Stimulated activated CD4-positive, alpha-beta T cell treated with anti-CD3 and anti-CD28 coated beads, TNF-alpha, amount 100 ng/mL, for 4 hours (primary cell): Measurements from ENCODE around the gene DCLK2.

Experiments used
- DNase-seq, 3 experiments: peaks; one replicate each; pipeline ENCODE4 v3.0.0-alpha.2; 2020; ENCODE audit warnings: low read depth in 3 of 3

Gene DCLK2

DNA sequence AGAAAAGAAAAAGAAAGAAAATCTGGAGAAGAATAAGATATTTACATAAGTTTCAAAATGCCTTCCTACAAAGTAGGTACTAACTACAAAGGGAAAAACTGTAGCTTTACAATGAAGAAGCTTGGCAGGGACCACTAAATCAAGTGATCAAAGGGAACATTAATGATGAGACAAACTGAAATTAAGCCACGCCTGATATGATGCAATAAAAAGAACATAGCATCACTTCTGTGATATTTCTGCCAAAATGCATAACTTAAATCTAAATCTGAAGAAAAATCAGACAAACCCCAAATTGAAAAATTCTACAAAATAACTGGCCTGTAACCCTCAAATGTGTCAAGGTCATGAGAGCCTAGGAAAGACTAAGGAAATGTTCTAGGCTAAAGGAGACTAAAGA lies 8.9 kb upstream of the DCLK2 start:
- no peak for DNase-seq

DNA sequence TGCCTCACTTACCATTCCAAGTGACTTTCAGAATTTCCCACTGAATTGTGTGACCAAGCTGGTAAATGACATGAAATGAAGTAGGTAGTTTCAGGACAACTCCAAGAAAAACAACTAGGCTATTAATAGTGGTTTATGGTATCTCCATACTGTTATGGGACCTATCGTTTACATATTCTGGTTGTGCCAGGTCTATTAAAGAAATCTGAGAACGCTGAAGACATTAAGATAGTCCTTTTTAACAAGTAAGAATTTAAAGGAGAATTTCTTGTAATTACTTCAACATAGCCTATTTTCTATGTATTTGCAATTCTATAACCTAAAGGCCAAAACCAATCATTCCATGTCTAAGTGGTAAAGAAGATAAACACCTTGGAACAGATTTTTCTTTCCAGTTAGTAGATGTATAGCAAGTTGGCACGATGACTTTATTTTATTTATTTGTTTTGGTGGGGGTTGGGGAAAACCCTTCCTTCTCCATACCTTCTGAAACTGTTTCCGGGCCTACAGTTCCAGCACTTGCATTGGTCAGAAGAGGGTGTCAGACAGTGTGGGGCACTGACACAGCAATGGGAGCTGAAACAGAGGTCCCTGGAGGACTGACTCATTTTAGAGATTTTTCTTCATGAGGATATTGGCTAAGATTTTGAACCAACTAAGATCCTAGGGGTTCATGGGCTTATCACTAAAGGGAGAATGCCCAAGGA lies 7.6 kb upstream of the DCLK2 start:
- no peak for DNase-seq

DNA sequence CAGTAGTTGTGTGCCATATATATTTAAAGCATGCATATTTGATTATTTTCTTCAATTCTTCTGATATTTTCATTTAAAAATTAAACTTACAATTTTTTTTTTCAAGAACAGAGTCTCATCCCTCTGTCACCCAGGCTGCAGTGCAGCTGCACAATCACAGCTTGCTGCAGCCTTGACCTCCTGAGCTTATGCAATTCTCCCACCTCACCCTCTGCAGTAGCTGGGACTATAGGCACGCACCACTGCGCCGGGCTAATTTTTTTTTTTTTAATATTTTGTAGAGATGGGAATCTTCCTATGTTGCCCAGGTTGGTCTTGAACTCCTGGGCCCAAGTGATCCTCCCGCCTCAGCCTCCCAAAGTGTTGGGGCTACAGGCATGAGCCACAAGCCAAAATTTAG lies 5.8 kb upstream of the DCLK2 start:
- no peak for DNase-seq

DNA sequence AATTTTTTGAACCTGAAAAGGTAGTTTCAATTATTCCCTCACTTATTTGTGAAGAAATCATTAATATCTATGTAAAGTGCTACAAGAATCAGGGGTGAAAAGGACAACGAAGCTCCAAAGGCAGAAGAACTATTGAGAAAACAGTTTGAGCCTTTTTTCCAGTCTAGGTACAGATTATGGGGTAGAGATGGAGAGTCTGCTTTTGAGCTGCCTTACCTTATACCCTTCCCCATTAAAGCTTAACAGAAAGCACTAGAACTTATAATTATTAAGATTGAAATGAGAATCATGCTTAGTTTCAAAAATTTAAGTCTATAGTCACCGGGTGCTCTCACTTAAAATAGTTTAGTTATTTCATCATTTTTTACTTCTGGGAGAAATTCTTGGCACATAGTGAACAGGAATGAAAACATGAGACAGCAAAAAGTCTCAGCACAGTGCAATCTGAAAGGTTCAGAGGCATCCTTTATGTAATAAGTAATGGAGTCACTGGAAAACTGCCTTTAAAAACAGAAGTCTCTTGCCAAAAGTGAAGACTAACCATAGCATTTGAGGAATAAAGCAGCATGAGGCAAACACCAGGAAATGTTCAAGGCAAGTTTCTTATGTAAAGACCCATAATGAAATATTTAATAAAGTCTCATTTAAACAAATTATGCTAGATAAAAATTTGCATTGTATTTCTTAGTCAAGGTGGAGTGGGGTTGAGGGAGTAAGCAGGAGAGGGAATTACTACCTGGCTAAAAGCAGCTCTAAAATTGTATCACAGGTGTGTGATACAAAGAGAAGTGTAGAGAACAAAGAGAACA lies 5.1 kb upstream of the DCLK2 start:
- no peak for DNase-seq

DNA sequence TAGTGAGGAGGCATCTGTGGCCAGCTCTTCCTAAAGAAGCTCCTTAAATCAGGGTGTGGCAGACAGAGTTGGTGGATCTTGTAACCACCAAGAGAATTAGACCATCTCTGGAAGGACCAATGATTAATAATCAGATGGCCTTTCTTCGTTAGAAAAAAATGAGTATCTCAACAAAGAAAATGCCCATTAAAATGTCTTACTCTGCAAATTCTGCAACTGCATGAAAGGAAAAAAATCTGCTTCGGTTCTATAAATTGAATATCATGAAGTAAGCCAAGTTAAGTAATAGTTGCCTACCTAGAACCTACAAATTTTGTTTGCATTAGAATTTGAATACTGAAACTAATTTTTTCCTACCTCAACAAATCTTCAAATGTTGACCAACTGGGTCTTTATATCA lies 4.2 kb upstream of the DCLK2 start:
- no peak for DNase-seq

DNA sequence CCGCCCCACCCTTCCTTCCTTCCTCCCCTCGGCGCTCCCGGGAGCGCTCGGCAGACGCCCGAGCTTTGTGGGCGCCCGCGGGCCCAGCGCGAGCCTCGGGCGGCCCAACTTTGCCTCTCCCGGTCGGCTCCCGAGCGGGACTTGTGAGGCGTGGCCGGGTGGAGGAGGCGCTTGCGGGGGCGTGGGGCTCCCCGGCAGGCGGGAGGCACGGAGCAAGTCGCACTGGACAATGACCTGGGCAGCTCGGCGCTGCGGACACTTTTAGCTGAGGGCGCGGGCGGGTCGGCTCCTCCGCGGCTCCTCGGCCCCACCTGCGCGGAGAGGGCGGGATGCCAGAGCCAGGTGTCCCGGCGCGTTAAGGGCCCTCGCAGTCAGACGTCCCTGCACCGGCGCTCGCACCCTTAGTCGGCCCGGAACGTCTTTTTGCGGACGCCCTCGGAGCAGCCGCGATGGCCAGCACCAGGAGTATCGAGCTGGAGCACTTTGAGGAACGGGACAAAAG lies 385 bp downstream of the DCLK2 start:
- DNase-seq = no peak

DNA sequence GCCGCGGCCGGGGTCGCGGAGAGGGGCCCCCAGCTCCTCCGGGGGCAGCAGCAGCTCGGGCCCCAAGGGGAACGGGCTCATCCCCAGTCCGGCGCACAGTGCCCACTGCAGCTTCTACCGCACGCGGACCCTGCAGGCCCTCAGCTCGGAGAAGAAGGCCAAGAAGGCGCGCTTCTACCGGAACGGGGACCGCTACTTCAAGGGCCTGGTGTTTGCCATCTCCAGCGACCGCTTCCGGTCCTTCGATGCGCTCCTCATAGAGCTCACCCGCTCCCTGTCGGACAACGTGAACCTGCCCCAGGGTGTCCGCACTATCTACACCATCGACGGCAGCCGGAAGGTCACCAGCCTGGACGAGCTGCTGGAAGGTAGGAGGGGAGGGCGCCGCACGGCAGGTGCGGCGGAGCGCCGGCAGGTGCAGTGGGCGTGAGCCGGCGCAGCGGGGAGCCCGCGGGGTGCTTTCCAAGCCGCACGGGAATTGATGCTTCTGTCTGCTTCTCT lies 886 bp downstream of the DCLK2 start:
- no peak for DNase-seq

DNA sequence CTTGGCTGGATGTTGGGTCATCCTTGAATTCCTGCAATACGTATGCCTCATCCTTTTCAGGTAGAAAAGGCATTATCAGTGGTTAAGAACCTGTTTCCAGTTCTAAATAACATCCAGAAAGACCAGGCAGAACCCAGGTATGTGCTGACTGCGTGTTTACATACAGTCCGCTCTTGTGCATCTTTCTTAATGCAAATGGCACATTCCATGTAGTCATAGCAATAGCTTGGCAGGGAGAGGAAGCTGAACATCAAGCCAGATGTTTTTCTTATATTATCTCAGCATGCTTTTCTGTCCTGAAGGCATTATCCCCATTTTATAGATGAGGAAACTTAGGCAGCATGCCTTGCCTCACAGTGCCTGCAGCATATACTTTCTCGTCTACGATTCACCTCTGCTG lies 2.1 kb downstream of the DCLK2 start:
- DNase-seq = no peak

DNA sequence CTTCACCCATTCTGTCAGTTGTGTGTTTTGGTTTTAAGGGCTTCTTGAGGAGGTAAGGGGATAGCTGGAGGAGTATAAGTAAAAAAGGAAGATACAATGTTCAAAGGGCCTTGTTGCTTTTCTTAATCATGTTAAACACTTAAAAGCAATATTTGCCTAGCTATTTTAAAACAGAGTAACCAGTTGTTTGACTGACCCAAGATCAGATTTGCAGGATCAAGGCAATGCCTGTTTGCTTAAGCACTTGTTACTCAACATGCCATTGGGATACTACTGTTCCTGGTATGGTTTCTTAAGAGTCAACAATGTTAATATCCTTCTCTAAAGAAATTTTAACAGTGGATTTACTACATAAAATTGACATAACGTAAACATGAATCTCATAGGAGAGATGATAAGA lies 2.6 kb downstream of the DCLK2 start:
- no peak for DNase-seq

DNA sequence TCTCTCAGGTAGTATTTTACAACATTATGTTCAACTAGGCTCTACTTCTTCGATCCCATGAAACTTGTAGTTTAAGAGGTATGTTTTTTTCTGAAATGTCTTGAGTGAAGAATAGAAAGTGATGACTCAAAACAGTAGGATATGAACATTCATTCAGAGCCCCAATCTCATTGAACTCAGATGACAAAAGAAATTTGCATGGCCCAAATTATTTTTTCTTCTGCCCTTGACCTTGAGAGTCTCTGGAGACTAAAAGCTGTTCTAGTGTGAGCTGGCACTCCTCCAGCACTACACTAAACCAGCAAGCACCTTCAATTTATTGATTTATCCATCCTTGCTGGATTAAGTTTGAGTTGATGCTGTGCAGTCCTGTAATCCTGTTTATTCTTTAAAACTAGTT lies 4.0 kb downstream of the DCLK2 start:
- no peak for DNase-seq

DNA sequence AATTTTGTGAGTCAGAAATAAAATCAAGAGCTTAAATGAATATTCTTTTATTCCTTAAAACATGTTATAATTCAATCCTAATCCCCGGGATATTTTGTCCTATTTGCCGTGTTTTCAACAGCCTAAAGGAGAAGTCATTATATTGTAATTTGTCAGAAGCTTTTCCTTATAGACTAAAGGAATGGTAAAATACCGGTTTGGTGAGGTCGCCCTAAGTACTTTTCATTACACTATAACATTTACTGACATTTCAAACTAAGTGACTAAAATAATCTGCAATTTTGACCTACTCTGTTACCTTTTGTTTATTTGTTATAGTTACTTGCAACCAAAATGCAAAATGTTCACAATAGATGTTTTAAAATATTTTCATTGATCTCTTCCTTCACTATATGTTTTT lies 8.8 kb downstream of the DCLK2 start:
- DNase-seq = no peak

DNA sequence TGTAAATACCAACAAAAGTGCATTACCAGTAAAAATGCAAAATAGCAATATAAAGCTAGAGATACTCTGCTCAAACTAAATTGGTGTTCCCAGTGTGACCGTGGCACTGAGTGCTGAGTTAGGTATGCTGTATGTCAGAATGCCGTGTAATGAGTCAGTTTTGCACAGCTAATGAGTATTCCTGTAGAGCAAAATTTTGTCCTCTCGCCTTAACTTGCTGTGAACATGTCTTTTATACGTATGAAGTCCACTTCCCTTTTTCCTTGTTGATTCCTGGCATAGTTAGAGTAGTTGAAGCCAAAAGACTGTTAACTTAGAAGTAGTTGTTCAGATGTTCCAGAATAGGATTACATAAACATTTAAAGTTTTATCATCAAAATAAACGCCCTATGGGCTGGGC lies 11.5 kb downstream of the DCLK2 start:
- no peak for DNase-seq

DNA sequence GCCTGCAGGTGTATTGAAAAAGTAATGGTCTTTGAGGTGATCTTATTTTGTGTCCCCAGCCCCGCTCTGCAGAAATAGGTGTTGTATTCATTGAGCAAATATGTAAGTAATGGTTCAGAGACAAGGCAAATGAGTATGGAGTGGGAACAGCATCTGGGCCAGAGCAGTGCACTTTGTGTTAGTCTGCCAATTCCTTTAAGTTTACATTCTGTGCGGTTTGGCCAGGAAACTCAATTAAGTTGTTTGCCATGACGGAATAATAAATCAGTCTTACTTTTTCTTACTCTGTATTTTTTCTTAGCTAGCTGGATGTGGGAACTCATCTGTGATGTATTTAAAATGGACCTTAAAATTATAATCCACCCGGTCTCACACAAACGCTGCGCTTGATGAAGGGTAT lies 12.6 kb downstream of the DCLK2 start:
- DNase-seq = no peak

DNA sequence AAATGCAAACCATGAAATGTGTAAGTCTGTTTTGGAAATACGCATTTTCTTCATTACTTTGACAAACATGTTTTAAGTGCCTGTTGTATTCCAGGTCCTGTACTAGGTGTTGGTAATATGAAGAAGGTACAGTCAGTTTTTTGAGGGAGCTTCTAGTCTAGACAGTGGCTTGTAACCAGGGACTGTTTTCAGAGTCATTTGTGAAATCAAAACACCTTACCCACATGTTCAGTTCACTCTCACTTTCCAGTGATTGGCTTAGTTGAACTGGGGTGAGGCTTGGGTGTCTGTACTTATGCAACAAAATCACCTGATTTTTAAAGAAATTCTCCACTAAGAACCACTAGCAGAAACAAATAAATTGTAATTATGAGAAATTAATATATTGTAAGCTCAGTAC lies 16.4 kb downstream of the DCLK2 start:
- DNase-seq = no peak

DNA sequence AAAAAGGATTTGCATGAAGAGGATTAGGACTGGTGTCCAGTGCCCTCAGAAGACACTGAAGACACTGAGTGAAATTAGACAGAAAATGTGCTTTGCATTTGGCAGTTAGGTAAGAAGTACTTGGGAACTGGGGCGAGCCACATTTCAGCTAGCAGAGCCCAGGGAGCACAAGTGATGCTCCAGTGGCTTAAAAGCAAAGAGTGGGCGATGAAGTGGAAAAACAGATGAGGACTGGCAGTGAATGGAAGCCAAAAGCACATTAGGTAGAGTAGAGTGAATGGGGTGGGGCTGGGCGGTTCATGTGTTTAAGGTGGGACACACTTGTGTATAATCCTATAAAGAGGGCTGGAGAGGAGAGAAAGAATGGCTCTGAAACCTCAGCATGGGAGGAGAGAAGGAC lies 18.4 kb downstream of the DCLK2 start:
- DNase-seq = no peak

DNA sequence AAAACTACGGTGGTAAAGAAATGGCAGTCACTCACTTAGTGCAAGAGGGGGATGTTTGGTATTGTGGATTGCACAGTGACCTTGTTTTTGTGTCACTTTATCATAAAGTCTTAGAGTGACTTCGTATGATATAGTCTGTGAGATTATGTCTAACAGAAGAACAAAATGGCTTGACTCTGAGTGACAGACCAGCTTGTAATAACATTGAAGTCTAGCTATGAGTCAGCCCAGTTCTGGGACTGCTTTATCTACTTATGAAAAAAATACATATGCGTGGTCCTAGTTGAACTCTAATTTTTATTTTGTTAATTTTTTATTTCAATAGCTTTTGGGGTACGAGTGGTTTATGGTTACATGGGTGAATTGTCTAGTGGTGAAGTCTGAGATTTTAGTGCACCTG lies 20.0 kb downstream of the DCLK2 start:
- DNase-seq = no peak

DNA sequence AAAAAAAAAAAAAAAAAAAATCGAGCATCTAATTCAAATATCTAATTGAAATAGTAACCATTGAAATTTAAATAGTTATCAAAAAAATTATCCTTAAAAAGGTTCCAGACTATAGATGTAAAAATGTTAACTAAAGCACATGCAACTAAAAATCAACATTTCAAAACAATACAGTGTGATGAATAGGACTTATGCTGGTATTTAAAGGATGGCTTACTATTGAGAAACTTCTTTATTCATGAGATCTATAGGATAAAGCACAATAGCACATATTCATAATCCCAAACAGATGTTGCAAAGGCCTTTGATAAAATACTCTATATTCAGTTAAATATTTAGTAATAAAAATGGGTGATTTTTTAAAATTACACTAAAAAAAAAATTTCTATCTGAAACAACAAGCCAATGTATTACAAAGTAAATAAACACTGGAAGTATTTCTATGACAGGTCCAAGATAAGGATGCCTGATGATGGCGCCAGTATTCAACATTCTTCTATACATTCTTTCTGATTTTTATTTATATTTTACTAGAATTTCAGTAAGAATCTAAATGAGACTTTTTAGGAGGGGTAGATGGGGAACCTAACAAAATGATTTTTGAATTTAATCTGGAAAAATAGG lies 26.3 kb downstream of the DCLK2 start:
- no peak for DNase-seq

DNA sequence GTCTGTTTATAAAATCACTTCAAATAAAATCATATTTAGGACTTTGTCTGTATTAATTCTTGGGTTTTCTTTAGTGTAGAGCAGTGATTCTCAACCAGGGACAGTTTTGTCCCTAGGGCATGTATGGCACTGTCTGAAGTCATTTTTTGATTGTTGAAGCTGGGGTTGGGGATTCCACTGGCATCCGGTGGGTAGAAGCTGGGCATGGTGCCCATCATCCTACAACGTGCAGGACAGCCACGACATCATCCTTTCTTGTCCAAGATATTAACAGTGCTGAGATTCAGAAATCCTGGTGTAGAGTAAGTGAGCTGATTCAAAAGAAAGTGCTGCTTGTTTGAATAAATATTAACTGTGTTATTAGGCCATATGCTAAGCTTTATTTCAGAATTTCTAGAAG lies 28.6 kb downstream of the DCLK2 start:
- no peak for DNase-seq

DNA sequence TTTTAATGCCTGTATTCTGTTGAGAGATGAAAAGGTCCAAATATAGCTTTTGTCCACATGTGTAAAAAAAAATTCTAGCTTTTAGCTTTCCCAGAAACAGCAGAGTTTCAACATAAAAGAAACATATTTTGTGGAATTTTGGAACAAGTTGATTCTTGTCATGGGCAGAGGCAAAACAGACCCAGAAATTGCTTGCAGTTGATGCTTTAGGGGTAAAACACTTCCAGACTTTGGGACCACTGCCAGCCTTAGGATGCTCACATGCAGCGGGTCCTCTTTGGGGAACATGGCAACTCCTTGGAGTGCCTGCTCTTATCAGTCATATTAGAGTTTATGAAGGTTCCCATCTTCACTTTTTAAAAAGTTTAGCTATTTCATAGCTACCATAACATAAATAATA lies 30.4 kb downstream of the DCLK2 start:
- no peak for DNase-seq

DNA sequence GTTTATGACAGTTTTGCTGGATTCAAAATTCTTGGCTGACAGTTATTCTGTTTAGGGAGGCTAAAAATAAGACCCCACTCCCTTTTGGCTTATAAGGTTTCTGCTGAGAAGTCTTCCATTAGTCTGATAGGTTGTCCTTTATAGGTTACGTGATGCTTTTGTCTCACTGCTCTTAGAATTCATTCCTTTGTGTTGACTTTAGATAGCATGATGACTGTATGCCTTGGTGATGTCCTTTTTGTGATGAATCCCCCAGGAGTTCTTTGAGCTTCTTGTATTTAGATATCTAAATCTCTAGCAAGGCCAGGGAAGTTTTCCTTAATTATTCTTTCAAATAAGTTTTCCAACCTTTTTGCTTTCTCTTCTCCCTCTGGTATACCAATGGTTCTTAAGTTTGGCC lies 36.4 kb downstream of the DCLK2 start:
- DNase-seq = no peak

DNA sequence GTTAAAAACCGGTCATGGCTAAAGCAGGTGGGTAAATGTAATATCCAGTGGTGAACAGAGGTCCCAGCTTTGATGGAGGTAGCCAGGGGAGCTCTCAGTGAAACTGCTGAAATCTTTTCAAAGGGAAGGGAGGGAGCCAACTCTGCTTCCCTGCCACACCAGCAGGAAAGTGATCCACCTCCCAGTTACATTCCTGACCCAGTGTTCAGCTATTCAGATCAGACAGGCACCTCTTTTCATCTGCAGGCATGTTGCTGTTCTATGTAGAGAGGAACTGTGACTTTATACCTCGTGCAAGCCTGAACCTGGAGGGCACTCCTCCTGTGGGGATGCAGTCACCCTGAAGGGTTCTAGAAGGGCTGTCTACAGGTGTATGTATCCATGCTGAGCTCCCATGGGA lies 37.6 kb downstream of the DCLK2 start:
- DNase-seq = no peak

DNA sequence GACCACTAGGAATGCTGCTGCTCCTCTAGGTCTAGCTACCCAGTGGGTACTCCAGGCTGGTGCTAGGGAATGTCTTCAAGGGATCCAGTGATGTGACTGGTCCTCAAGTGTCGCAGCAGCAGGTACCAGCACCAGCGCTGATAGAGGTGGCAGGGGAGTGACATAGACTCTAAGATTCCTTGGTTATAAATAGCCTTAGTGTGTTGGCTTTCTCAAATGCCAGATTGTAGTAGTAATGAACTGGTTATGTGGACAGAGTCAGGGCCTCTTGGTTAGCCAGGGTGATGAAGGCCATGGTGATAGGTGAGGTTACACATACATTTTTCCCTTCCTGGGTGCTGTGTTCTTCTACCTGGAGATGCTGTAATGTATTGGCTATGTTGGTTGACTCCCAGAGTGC lies 38.3 kb downstream of the DCLK2 start:
- DNase-seq = no peak

DNA sequence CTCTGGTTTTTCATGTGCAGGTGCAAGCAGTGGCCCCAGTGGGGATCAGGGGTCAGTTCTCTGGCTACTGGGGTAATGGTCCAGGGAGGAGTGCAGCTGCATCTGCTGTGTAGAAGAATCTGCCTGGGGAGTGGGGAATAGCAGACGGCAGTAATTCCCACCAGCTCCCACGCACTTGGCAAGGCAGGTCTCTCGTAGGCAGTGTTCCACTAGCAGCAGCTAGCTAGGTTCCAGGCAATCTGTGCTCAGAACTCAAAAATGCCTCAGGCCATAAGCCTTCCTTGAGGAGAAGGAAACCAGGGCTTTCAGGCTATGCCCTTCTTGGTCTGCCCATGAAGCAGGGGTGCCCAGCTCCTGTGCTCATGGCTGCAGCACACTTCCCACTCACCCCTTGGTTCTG lies 38.8 kb downstream of the DCLK2 start:
- no peak for DNase-seq
